ELF-1 (cell line): ENCODE results near the gene ADAMTSL3.
A peak's percentile ranks its signal among the peaks of the same experiment; 100 is the strongest.
"Not testable (repeated sequence)": the region's sequence is repeated elsewhere in the genome, so short reads cannot be mapped to it uniquely, and the experiment has no call there.

Experiments
- DNase-seq: peaks from one replicate; pipeline ENCODE4 v3.0.0-alpha.2; 2016; ENCODE audit warnings: low read depth, low spot score

ADAMTSL3 gene

DNA sequence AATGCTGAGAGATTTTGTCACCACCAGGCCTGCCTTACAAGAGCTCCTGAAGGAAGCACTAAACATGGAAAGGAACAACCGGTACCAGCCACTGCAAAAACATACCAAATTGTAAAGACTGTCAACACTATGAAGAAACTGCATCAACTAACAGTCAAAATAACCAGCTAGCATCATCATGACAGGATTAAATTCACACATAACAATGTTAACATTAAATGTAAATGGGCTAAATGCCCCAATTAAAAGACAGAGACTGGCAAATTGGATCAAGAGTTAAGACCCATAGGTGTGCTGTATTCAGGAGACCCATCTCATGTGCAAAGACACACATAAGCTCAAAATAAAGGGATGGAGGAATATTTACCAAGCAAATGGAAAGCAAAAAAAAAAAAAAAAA, 311.0 kb downstream of the ADAMTSL3 start:
- not testable (repeated sequence) for DNase-seq

- no peak for DNase-seq
Observed at GRCh38 chr15:83970295-83970890, 316.5 kb downstream of the ADAMTSL3 start.

GRCh38 chr15:83971992-83972391, 318.1 kb downstream of the ADAMTSL3 start:
- no peak for DNase-seq

- peak; percentile 33 for DNase-seq
Observed at GRCh38 chr15:83973816-83974215, 319.9 kb downstream of the ADAMTSL3 start.

DNA sequence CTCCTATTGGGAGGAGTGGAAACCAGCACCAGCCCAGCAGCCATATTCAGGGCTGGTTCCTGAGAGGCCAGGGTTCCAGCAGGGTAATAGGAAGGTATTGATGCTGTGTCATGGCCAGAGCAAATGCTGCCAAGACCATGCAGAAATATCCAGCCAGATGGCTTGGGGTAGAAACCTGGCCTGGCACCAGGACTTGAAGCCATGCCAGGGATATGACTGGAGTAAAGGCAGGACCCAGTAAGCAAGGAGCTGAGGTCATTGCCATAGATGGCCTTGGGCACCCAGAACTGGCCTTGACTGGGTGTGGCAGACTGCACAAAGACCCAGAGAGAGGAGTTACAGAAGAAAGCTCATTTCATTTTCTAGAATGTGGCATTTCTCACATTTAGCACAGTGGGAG, 324.1 kb downstream of the ADAMTSL3 start:
- DNase-seq: no peak

DNA sequence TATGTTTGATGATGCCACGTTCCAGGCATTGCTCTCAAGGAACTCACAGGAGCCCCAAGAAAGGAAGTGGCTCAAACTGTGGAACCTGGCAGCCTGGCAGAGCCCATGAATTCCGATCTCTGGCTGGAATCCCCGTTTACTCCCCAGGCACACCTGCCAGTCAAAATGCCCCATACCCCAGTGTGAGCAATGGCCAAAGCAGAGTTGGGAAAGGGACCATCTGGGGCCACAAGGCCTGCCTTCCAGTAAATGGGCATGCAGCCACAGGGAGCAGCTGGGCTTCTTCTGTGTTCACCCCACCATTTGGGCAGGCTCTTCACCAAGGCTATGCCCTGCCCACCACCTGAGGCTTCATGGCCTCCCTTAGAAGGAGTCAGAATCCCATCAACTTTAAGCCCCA, 324.7 kb downstream of the ADAMTSL3 start:
- DNase-seq: no peak

DNA sequence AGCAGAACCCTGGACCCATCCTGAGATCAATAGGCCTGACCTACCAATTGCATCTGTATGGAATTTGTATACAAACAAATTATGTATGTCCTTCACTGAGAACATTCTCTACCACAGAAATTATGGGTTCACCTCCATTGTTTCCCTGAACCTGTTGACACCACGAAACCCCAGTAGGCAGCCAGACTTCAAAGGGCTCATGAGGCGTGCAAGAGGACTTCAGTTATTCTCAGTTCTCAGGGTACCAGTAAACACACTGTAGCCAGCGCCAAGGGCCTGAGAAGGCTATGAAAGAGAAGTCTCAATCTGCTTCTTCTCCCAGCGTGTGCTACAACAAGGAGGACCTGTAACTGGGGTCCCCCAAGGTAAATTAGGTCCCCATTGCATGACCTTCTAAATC, 326.7 kb downstream of the ADAMTSL3 start:
- no peak for DNase-seq

GRCh38 chr15:83982748-83983147, 328.8 kb downstream of the ADAMTSL3 start:
- DNase-seq: no peak

GRCh38 chr15:83983634-83984458, 329.9 kb downstream of the ADAMTSL3 start:
- no peak for DNase-seq

GRCh38 chr15:83984601-83985000, 330.7 kb downstream of the ADAMTSL3 start:
- DNase-seq: no peak

- no peak for DNase-seq
Observed at GRCh38 chr15:83991163-83991562, 337.2 kb downstream of the ADAMTSL3 start.

- no peak for DNase-seq
Observed at GRCh38 chr15:83992324-83993031, 338.6 kb downstream of the ADAMTSL3 start.

DNA sequence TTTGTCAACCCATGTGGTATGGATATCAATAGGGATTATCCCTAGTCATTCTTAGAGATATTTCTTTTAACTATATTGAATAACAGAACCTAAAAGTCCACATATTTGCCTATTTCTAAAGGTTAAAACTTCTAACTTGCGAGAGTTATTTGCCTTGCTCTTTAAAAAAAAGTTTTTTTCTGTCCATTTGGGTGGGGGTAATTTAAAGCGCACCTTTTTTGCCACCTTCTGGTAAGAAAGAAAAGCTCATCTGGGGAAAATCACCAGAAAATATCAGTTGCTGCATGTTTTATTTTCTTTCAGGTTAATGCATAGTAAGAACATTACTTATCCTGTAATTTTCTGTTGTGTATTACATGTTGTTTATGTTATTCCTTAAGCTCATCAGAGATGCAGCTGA, 339.7 kb downstream of the ADAMTSL3 start:
- no peak for DNase-seq

- no peak for DNase-seq
Observed at GRCh38 chr15:83998486-83998885, 344.6 kb downstream of the ADAMTSL3 start.

GRCh38 chr15:83999396-84000135, 345.6 kb downstream of the ADAMTSL3 start:
- no peak for DNase-seq

DNA sequence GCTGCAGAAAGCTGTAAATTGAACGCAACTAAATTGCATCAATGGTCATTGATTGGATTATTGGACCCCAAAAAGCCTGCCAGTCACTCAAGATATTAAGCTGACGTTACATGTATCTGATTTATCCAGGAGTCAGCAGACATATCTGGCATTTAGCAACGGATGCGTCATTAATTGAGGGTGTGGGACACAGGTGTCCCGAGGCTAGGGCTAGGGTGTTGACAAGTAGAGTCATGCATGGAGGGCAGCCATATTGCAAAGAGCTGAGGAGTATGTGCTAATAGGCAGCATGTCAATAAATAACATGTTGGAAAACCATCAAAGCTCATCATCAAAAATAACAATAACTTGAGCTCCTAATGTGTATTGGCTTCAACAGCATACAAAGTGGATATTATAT, 347.1 kb downstream of the ADAMTSL3 start:
- DNase-seq: no peak

DNA sequence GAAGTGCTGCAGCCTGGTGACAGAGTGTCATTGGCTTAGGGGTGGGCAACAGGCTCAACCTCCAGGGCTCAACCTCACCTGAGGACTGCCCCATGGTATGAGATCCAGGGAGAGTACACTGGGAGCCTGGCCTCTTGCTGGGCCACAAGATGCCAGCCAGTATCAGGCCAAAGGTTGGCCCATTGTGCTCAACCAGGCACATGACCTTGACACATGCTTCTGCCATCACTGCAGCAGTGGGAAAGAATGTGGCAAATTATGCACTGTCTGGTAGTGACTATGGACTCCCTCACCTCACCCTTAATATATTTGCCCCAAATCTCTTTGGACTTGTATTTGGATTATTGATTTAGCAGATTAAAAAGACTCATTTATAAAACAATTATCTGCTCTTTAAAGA, 347.7 kb downstream of the ADAMTSL3 start:
- DNase-seq: no peak

DNA sequence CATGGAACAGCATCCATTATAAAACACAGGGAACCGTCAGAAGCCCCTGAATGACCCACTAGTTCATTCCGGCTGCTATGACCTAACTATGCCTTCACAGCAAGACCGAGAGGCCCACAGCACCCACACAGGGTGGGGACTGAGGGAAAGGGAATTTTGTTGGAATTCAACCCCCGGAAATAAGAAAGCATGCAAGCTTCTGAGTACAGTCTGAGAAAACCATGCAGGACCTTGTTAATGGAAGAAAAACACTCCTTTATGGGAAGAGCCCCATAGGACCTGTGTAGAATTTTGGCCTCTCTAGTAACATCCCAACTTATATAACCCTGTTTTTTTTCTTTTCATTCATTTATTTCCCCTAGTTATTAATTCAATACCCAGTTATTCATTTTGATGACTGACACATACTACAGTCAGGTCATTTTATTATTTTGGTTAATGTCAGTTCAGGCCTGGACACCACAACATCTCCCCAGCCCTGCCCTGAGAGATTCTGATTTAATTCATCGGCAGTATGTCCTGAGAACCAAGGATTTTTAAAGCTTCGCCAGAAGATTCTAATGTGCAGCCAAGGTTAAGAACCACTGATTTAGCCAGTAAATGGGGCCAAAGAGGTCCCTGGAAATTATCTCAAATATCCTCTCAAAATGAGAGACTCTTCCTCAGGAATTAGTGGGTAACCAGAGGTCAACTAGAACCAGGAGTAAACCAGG, 350.0 kb downstream of the ADAMTSL3 start:
- DNase-seq: no peak

DNA sequence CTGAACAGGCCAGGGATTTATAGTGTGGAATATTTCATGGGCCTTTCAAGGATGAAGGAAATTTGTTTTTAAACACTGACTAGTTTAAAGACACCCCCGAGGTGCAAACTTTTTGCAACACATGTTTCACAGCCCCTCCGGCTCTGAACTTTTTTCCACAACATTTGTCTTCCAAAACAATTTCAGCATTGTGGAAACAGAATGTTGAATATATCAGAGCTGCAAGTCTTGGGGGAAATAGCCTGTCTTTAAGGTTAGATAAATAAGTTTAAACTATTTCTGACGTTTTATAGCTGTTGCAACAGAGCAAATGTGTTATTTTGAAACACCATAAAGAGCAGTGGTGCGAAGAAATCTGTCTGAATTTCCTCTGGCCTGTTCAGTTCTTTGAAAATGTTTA, 352.5 kb downstream of the ADAMTSL3 start:
- DNase-seq: no peak

- DNase-seq: no peak
Observed at GRCh38 chr15:84009616-84010015, 355.7 kb downstream of the ADAMTSL3 start.

DNA sequence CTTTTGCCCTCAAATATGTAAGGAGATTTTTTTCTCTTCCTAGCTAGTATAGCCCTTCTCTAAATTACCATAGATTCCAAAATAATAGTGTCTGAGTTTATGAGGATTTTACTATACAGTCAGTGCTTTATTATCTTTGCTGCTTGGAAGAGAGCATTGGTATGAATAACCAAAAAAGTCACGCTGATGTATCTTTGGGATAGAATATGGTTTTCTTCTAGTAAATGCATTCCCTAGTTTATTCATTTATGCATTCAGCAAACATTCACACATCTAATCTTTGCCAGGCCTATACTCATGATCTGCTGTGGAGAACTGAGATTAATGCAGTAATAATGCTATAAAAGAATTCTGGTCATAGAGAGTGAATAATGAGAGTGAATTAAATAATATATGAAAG, 356.3 kb downstream of the ADAMTSL3 start:
- no peak for DNase-seq
